GM12891 (cell line): ENCODE results near the gene UGT1A8.
"Not testable (repeated sequence)": the region's sequence is repeated elsewhere in the genome, so short reads cannot be mapped to it uniquely, and the experiment has no call there.

ENCODE experiments used
- DNase-seq: peaks from one replicate; pipeline ENCODE4 v3.0.0; 2011; ENCODE audit warnings: low spot score; ENCODE audit not compliant: insufficient read length
- FAIRE-seq: peaks from 2 replicates; lab custom pipeline; 2011; peaks lifted over from hg19 to GRCh38; lab: Jason Lieb, UNC
- PAX5 ChIP-seq: IDR thresholded peaks from 2 replicates; pipeline ENCODE4 v1.6.1; 2011; ENCODE audit warnings: low read length, moderate library complexity, mild to moderate bottlenecking; ENCODE audit not compliant: insufficient read depth, severe bottlenecking
- POLR2A ChIP-seq: IDR thresholded peaks from 2 replicates; pipeline ENCODE4 v1.6.1; 2011; ENCODE audit warnings: low read depth, low read length, control low read depth
- POLR2AphosphoS5 ChIP-seq: IDR thresholded peaks from 2 replicates; pipeline ENCODE4 v1.6.1; 2011; ENCODE audit warnings: low read depth, low read length, control low read depth
- POU2F2 ChIP-seq: IDR thresholded peaks from 2 replicates; pipeline ENCODE4 v1.6.1; 2011; ENCODE audit warnings: low read depth, mild to moderate bottlenecking, control low read depth, low read length, moderate library complexity
- SPI1 ChIP-seq: IDR thresholded peaks from 2 replicates; pipeline ENCODE4 v1.6.1; 2011; ENCODE audit warnings: low read depth, low read length, control low read depth
- TAF1 ChIP-seq: IDR thresholded peaks from 2 replicates; pipeline ENCODE4 v1.6.1; 2011; ENCODE audit warnings: low read depth, low read length, control low read depth

Gene UGT1A8

DNA sequence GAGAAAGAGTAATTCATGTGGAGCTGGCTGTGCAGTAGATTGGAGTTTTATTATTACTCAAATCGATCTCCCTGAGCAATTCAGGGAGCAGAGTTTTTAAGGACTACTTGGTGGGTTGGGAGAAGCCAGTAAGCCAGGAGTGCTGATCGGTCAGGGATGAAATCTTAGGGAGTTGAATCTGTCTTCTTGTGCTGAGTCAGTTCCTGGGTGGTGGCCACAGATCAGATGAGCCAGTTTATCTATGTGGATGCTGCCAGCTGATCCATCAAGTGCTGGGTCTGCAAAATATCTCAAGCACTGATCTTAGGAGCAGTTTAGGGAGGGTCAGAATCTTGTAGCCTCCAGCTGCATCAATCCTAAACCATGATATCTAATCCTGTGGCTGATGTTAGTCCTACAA is 17.0 kb upstream of the UGT1A8 start:
- TF ChIP-seq POU2F2 (no peak), TAF1 (no peak), SPI1 (no peak), POLR2AphosphoS5 (no peak), POLR2A (no peak), PAX5 (no peak)
- no peak for FAIRE-seq

DNA sequence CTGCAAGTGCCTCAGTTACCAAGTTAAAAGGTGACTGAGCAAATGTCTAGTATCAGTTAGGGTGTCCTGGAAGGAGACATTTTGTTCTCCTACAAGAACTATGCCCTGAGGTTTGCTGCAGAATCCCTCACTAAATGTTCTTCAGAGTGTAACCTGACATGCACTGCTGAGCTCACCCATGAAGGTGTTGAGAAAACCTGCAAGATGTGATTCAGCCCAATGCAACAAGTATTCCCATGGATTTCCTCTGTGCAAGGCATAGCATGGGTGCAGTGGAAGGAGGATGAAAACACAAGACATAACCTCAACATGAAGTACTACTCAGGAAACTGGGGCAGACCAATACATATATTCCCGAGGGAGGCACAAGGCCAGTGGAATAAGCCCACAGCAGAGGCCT is 15.4 kb upstream of the UGT1A8 start:
- no peak for FAIRE-seq
- DNase-seq = no peak
- TF ChIP-seq POU2F2 = no peak
- TF ChIP-seq TAF1 = no peak
- no peak for TF ChIP-seq SPI1
- TF ChIP-seq POLR2A = no peak
- TF ChIP-seq POLR2AphosphoS5 = no peak
- no peak for TF ChIP-seq PAX5

More for the DNA sequence above, 17.0 kb upstream of the UGT1A8 start:
- no peak for DNase-seq

DNA sequence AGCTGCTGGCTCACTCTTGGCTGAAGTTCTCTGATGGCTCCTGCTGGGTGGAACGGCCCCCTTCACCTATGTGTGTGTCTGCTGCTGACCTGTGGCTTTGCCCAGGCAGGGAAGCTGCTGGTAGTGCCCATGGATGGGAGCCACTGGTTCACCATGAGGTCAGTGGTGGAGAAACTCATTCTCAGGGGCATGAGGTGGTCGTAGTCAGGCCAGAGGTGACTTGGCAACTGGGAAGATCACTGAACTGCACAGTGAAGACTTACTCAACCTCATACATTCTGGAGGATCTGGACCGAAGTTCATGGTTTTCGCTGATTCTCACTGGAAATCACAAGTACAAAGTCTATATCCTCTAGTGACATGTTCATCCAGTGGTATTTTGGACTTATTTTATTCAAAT is 13.9 kb upstream of the UGT1A8 start:
- DNase-seq (no peak), FAIRE-seq (no peak)
- no peak for TF ChIP-seq PAX5
- no peak for TF ChIP-seq POLR2AphosphoS5
- TF ChIP-seq POLR2A = no peak
- no peak for TF ChIP-seq POU2F2

DNA sequence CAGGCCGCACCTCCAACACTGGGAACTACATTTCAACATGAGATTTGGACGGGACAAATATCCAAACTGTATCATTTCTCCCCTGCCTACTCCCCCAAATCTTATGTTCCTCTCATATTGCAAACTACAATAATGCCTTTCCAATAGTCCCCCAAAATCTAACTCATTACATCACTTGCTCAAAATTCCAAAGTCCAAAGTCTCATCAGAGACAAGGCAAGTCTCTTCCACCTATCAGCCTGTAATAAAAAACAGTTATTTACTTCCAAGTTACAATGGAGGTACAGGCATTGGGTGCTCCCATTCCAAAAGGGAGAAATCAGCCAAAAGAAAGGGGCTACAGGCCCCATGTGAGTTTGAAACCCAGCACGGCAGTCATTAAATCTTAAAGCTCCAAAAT is 12.6 kb upstream of the UGT1A8 start:
- no peak for DNase-seq
- FAIRE-seq = no peak
- TF ChIP-seq POLR2AphosphoS5 (no peak), SPI1 (no peak)

DNA sequence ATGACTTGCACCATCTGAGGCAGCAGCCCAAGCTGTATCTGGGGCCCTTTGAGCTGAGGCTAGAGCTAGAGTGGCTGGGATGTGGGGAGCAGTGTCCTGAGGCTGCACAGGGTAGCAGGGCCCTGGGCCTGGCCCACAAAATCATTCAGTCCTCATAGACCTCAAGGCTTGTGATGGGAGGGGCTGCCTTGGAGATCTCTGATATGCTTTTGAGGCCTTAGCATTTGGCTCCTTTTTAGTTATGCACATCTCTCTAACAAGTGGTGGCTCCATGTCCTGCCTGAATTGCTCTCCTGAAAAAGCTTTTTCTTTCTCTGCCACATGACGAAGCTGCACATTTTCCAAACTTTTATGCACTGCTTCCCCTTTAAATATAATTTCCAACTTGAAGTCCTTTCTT is 11.8 kb upstream of the UGT1A8 start:
- no peak for DNase-seq
- no peak for TF ChIP-seq POLR2AphosphoS5
- no peak for TF ChIP-seq POLR2A
- TF ChIP-seq TAF1 = no peak
- no peak for TF ChIP-seq SPI1
- no peak for TF ChIP-seq POU2F2
- TF ChIP-seq PAX5 = no peak
- no peak for FAIRE-seq

DNA sequence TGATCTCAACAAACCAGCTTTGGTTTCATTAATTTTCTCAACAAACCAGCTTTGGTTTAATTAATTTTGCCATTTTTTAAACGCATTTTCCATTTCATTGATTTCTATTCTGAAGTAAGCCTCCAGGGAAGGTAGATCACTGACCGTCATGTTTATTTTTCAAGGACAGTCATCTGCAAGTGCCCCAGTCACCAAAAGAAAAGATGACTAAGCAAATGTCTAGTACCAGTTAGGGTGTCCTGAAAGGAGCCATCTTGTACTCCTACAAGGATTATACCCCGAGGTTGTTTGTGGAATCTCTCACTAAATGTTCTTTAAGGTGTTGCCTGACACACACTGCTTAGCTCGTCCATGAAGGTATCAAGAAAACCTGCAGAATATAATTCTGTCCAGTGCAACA is 6.1 kb upstream of the UGT1A8 start:
- no peak for TF ChIP-seq POU2F2
- TF ChIP-seq POLR2A = no peak
- no peak for TF ChIP-seq TAF1
- no peak for TF ChIP-seq PAX5
- no peak for TF ChIP-seq POLR2AphosphoS5
- TF ChIP-seq SPI1 = no peak
- DNase-seq (no peak), FAIRE-seq (no peak)

DNA sequence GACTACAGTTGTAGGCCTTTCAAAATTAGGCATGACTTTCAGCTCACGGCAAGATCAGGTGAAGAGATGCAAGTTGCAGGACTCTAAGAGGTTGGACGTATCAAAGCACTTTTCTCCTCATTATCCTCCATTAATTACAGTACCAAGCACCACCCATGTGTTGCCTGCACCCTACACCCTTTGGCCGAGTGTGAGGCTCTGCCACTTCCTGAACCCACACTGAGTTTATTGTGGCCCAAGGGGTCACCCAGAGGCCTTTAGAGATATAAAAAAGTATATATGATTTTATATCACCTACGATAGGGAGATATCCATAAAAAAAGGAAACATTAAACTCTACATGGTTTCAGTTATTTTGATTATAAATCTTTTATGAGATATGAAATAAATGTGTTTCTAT is 2.8 kb downstream of the UGT1A8 start:
- FAIRE-seq = no peak
- no peak for DNase-seq
- TF ChIP-seq TAF1 (no peak), POLR2AphosphoS5 (no peak), POU2F2 (no peak), PAX5 (no peak), POLR2A (no peak), SPI1 (no peak)

DNA sequence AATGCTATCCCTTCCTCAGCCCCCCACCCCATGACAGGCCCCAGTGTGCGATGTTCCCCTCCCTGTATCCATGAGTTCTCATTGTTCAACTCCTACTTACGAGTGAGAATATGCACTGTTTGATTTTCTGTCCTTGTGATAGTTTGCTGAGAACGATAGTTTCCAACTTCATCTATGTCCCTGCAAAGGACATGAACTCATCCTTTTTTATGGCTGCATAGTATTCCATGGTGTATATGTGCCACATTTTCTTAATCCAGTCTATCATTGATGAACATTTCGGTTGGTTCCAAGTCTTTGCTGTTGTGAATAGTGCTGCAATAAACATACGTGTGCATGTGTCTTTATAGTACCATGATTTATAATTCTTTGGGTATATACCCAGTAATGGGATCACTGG is 4.4 kb downstream of the UGT1A8 start:
- not testable (repeated sequence) for FAIRE-seq, DNase-seq

DNA sequence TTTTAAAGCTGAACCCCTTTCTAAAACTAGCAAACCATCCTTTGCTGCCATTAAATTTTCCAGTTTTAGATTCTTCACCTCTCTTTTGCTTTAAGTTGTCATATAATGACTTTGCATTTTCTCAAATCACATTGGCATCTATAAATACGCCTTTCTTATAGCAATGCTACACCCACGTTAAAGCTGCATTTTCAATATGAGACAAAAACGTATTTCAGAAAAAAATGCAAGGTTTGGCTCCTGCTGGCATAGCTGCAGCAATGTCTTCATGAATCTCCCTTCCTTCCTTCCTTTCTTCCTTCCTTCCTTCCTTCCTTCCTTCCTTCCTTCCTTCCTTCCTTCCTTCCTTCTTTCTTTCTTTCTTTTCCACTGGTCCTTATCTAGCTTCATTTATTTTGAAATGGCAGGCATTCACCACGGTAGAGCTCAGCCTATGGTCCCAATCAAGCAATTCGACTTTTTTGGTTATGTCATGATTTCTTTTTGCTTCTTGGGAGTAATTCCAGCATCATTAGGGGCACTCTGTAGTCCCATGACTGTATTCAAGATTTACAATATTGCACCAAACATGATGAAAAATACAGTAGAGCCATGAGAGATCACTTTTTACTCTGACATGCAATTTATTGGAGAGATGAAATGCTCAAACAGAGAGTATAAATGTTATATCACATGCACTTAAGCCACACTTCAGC is 10.0 kb downstream of the UGT1A8 start:
- TF ChIP-seq SPI1 (no peak), POLR2AphosphoS5 (no peak), PAX5 (no peak), TAF1 (no peak), POLR2A (no peak), POU2F2 (no peak)
- no peak for DNase-seq
- FAIRE-seq = no peak

DNA sequence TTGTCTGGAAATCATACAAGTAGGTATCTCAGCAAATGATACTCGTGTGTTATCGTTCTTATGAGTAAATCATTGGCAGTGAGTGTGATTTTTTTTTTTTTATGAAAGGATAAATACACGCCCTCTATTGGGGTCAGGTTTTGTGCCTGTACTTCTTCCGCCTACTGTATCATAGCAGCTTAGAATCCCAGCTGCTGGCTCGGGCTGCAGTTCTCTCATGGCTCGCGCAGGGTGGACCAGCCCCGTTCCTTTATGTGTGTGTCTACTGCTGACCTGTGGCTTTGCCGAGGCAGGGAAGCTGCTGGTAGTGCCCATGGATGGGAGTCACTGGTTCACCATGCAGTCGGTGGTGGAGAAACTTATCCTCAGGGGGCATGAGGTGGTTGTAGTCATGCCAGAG is 18.9 kb downstream of the UGT1A8 start, which contains the start of gene UGT1A10:
UGT1A10 (plus strand) TSS at position 143 of the 400 bp plus-strand sequence; CDS start at position 218, 75 bp downstream.
- FAIRE-seq, DNase-seq: not testable (repeated sequence)

DNA sequence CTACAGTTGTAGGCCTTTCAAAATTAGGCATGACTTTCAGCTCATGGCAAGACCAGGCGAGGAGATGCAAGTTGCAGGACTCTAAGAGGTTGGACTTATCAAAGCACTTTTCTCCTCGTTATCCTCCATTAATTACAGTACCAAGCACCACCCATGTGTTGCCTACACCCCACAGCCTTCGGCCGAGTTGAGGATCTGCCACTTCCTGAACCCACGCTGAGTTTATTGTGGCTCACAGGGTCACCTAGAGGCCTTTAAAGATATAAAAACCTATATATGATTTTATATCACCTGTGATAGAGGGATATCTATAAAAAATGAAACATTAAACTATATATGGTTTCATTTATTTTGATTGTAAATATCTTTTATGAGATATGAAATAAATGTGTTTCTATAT is 21.4 kb downstream of the UGT1A8 start:
- no peak for DNase-seq
- no peak for FAIRE-seq
- no peak for TF ChIP-seq PAX5
- TF ChIP-seq POU2F2 = no peak
- TF ChIP-seq POLR2A = no peak
- TF ChIP-seq POLR2AphosphoS5 = no peak
- no peak for TF ChIP-seq SPI1
- TF ChIP-seq TAF1 = no peak
